GM13977 (cell line): ENCODE measurements around the gene DNAJC2.

ENCODE experiments used
- DNase-seq: peaks from one replicate; pipeline ENCODE4 v3.0.0; 2012; ENCODE audit warnings: low spot score
- CTCF ChIP-seq: IDR thresholded peaks from 2 replicates; pipeline ENCODE4 v1.5.1; 2012; ENCODE audit warnings: mild to moderate bottlenecking, control low read depth; ENCODE audit not compliant: insufficient read depth; ENCODE audit errors: extremely low read depth, missing control alignments
- in situ Hi-C: fragments of 300-500 bp; cut with MboI; formaldehyde crosslinking; loops from one replicate; pipeline ENCODE4 v1.12.0; 2022; ENCODE audit warnings: low sequenced_read_pairs, low pct_unique_long_range_greater_than_20kb, mixed read lengths, inconsistent platforms; ENCODE audit not compliant: unreplicated experiment

Gene DNAJC2

DNA sequence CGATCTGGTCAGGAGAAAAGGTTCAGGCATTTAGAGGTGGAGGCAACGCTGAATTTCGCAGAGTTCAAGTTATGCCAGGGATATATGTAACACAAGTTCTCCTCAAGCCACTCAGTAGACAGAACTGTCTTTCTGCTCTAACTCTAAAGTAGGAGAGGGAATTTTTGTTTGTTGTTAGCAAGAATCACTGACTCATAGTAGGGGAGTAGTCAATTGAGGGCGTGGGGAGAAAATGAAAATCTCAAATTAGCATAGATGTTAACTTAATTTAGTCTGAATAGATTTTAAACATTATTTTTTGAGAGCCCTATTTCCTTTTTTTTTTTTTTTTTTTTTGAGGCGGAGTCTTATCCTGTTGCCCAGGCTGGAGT is 37.5 kb upstream of the DNAJC2 start:
- in situ Hi-C loops: no loop called here
- no peak for DNase-seq
- TF ChIP-seq CTCF: no peak

DNA sequence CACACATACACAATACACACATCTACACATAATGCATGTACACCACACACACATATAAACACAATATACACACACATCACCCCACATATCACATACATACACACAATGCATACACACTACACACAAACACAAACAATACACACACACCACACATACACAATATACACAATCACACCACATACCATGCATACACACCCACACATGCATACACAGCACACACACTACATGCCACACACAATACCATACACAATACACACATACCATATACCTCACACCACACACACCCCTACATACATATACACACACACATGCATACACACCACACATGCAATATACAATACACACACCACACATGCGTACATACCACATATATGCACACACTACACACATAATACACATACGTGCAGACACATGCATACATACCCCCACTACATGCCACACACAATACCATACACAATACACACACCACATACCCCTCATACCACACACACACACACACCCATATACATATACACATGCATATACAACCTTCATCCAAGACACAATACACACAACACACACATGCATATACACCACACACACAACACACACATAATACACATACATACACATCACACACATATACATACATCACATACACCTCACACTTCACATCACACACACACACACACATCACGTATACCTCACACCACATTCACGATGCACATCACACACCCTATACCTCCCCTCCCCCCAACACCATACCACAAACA is 36.9 kb upstream of the DNAJC2 start:
- in situ Hi-C loops: no loop called here
- no peak for TF ChIP-seq CTCF
- no peak for DNase-seq

GRCh38 chr7:103380395-103381191 is 36.0 kb upstream of the DNAJC2 start:
- in situ Hi-C loops: no loop called here
- no peak for DNase-seq
- no peak for TF ChIP-seq CTCF

GRCh38 chr7:103379270-103379975 is 34.9 kb upstream of the DNAJC2 start:
- in situ Hi-C loops: no loop called here
- TF ChIP-seq CTCF: no peak
- DNase-seq: no peak

DNA sequence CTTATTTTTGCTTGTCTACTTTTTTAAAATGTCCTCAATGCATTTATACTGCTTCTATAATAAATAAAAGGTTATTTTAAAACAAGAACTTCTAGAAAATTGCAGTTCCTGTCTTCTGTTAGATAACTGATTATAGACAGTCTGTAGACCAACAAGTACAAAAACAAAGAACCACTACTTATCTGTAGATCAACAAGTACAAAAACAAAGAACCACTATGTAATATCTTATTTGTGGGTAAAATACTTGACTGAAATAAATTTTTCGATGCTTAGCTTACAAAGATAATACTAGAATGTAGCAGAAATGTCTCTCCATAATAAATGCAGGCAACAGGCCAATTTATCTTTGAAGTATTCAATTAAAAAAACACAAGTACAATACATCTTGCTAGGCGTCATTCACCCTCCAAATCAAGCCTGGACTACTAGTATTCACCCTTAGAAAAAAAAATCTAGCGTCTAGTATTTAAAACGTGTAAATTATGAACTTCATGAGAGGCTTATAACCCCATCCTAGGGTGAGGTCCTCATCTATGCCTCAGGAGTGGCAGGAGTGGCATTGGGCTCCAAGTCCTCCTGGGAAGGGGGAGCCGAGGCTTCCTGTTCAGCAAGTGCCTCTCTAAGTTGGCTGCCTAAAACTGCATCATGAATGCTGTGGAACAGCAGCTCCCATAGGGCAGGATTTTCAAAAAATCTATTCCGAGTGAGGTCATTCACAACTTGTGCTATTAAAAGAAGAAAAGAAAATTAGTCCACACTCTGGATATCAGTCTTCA is 29.5 kb upstream of the DNAJC2 start:
- no peak for DNase-seq
- TF ChIP-seq CTCF: no peak
- in situ Hi-C loops: no loop called here

DNA sequence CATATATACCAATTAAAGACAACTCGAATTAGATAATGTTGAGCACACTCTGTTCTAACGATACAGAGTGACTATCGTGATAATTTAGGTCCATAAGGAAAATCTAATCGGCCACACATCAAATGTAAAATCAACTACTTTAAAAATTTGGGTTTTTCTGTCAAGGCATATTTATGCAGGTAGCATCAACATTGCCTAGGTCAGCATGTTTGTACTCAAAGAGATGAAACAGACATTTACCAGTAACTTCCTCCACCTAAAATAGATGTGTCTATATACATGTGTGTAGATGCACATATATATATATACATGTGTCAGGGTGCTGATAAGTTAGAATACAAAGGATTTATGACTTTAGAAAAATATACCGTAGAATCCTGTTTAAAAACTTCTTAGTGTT is 24.9 kb upstream of the DNAJC2 start:
- DNase-seq: no peak
- no peak for TF ChIP-seq CTCF
- in situ Hi-C loops: no loop called here
